T-helper 2 cell treated with Interferon-gamma antibody and Interleukin-4, amounts not matched to agents 5 μg/mL and 100 μg/mL, for 36 hours (primary cell): ENCODE data around the gene PHETA1.
A peak's percentile ranks its signal among the peaks of the same experiment; 100 is the strongest.

ENCODE experiments used
- DNase-seq: peaks from one replicate; pipeline ENCODE4 v3.0.0; 2021; ENCODE audit warnings: low spot score
- H3K27ac Mint-ChIP-seq: one replicate; pipeline ENCODE4 v1.8.0; 2021; ENCODE audit warnings: mild to moderate bottlenecking, mixed read lengths
- H3K27me3 Mint-ChIP-seq: one replicate; pipeline ENCODE4 v1.8.0; 2021; ENCODE audit warnings: low read depth, mixed read lengths
- H3K36me3 Mint-ChIP-seq: one replicate; pipeline ENCODE4 v1.8.0; 2021; ENCODE audit warnings: low read depth, mixed read lengths
- H3K4me1 Mint-ChIP-seq: one replicate; pipeline ENCODE4 v1.8.0; 2021; ENCODE audit warnings: low read depth, mixed read lengths
- H3K4me3 Mint-ChIP-seq: one replicate; pipeline ENCODE4 v1.8.0; 2022; ENCODE audit warnings: mild to moderate bottlenecking, moderate library complexity, mixed read lengths
- H3K9me3 Mint-ChIP-seq: one replicate; pipeline ENCODE4 v1.8.0; 2021; ENCODE audit warnings: mixed read lengths

The PHETA1 gene

GRCh38 chr12:111368291-111368787 lies 556 bp downstream of the PHETA1 start:
- Mint-ChIP-seq H3K36me3 (no peaks in the 10 kb centered on the region), H3K27me3 (peaks cover 3% of the 10 kb centered on the region), H3K9me3 (no peaks in the 10 kb centered on the region), H3K4me1 (peaks cover 6% of the 10 kb centered on the region), H3K27ac (no peak overlapping the region), H3K4me3 (peak overlapping the region; percentile 62)
- DNase-seq: no peak

GRCh38 chr12:111367661-111368221 lies 1.2 kb downstream of the PHETA1 start:
- Mint-ChIP-seq H3K27ac (no peak overlapping the region), H3K36me3 (no peaks in the 10 kb centered on the region)

GRCh38 chr12:111366583-111366982 lies 2.3 kb downstream of the PHETA1 start:
- no peak for DNase-seq
- Mint-ChIP-seq H3K27ac (no peak overlapping the region), H3K36me3 (no peaks in the 10 kb centered on the region), H3K4me3 (no peak overlapping the region), H3K27me3 (peaks cover 3% of the 10 kb centered on the region), H3K4me1 (peaks cover 6% of the 10 kb centered on the region), H3K9me3 (no peaks in the 10 kb centered on the region)

More at GRCh38 chr12:111367661-111368221, 1.2 kb downstream of the PHETA1 start:
- H3K9me3 Mint-ChIP-seq: no peaks in the 10 kb centered on the region
- no peak for DNase-seq
- peaks cover 6% of the 10 kb centered on the region for H3K4me1 Mint-ChIP-seq
- peaks cover 3% of the 10 kb centered on the region for H3K27me3 Mint-ChIP-seq
- H3K4me3 Mint-ChIP-seq: peak overlapping the region; percentile 62

GRCh38 chr12:111366075-111366474 lies 2.8 kb downstream of the PHETA1 start:
- DNase-seq: no peak
- no peak overlapping the region for H3K27ac Mint-ChIP-seq
- peaks cover 6% of the 10 kb centered on the region for H3K4me1 Mint-ChIP-seq
- H3K36me3 Mint-ChIP-seq: no peaks in the 10 kb centered on the region
- H3K27me3 Mint-ChIP-seq: peaks cover 3% of the 10 kb centered on the region
- no peaks in the 10 kb centered on the region for H3K9me3 Mint-ChIP-seq
- no peak overlapping the region for H3K4me3 Mint-ChIP-seq

GRCh38 chr12:111363578-111363977 lies 5.3 kb downstream of the PHETA1 start:
- Mint-ChIP-seq H3K27ac (no peak overlapping the region), H3K4me1 (peaks cover 10% of the 10 kb centered on the region), H3K9me3 (no peaks in the 10 kb centered on the region), H3K36me3 (no peaks in the 10 kb centered on the region), H3K27me3 (peaks cover 10% of the 10 kb centered on the region), H3K4me3 (no peak overlapping the region)
- no peak for DNase-seq

GRCh38 chr12:111362687-111363475 lies 6.0 kb downstream of the PHETA1 start:
- no peak for DNase-seq

GRCh38 chr12:111361717-111362576 lies 6.9 kb downstream of the PHETA1 start:
- Mint-ChIP-seq H3K27me3 (peaks cover 6% of the 10 kb centered on the region), H3K27ac (no peak overlapping the region), H3K4me1 (peaks cover 10% of the 10 kb centered on the region), H3K36me3 (no peaks in the 10 kb centered on the region), H3K9me3 (no peaks in the 10 kb centered on the region), H3K4me3 (no peak overlapping the region)
- no peak for DNase-seq

More at GRCh38 chr12:111362687-111363475, 6.0 kb downstream of the PHETA1 start:
- Mint-ChIP-seq H3K4me3 (no peak overlapping the region), H3K27me3 (peaks cover 6% of the 10 kb centered on the region), H3K9me3 (no peaks in the 10 kb centered on the region), H3K27ac (no peak overlapping the region), H3K36me3 (no peaks in the 10 kb centered on the region), H3K4me1 (peaks cover 10% of the 10 kb centered on the region)

GRCh38 chr12:111361073-111361716 lies 7.7 kb downstream of the PHETA1 start:
- H3K27ac Mint-ChIP-seq: no peak overlapping the region
- no peaks in the 10 kb centered on the region for H3K36me3 Mint-ChIP-seq
- H3K9me3 Mint-ChIP-seq: no peaks in the 10 kb centered on the region
- no peak for DNase-seq
- H3K4me3 Mint-ChIP-seq: no peak overlapping the region
- H3K4me1 Mint-ChIP-seq: peaks cover 10% of the 10 kb centered on the region
- H3K27me3 Mint-ChIP-seq: peaks cover 6% of the 10 kb centered on the region

GRCh38 chr12:111360325-111360930 lies 8.5 kb downstream of the PHETA1 start:
- no peak for DNase-seq
- peaks cover 10% of the 10 kb centered on the region for H3K4me1 Mint-ChIP-seq
- H3K27ac Mint-ChIP-seq: no peak overlapping the region
- no peaks in the 10 kb centered on the region for H3K9me3 Mint-ChIP-seq
- H3K4me3 Mint-ChIP-seq: no peak overlapping the region
- H3K36me3 Mint-ChIP-seq: no peaks in the 10 kb centered on the region
- H3K27me3 Mint-ChIP-seq: peaks cover 6% of the 10 kb centered on the region

- H3K27ac Mint-ChIP-seq: no peak overlapping the region
- H3K36me3 Mint-ChIP-seq: no peaks in the 10 kb centered on the region
- H3K4me3 Mint-ChIP-seq: peak overlapping the region; percentile 9
- peaks cover 10% of the 10 kb centered on the region for H3K4me1 Mint-ChIP-seq
- peaks cover 6% of the 10 kb centered on the region for H3K27me3 Mint-ChIP-seq
- no peak for DNase-seq
- H3K9me3 Mint-ChIP-seq: no peaks in the 10 kb centered on the region
These were observed 9.0 kb downstream of the PHETA1 start for GRCh38 chr12:111359914-111360276.

GRCh38 chr12:111359231-111359913 lies 9.5 kb downstream of the PHETA1 start:
- no peaks in the 10 kb centered on the region for H3K36me3 Mint-ChIP-seq
- H3K9me3 Mint-ChIP-seq: no peaks in the 10 kb centered on the region
- H3K4me1 Mint-ChIP-seq: peaks cover 10% of the 10 kb centered on the region
- no peak overlapping the region for H3K27ac Mint-ChIP-seq
- DNase-seq: peak; percentile 74
- H3K4me3 Mint-ChIP-seq: peak overlapping the region; percentile 9
- peaks cover 6% of the 10 kb centered on the region for H3K27me3 Mint-ChIP-seq

GRCh38 chr12:111355201-111355925 lies 13.5 kb downstream of the PHETA1 start:
- Mint-ChIP-seq H3K9me3 (no peaks in the 10 kb centered on the region), H3K27me3 (peaks cover 6% of the 10 kb centered on the region), H3K4me3 (no peak overlapping the region), H3K36me3 (no peaks in the 10 kb centered on the region), H3K27ac (no peak overlapping the region), H3K4me1 (peaks cover 10% of the 10 kb centered on the region)
- DNase-seq: no peak
